HepG2 (cell line): ENCODE data around the gene MICOS13. TPM values are rescaled to one million over a fixed set of nuclear protein-coding genes. Genes with fewer than 3 reads are reported as not detected.

ENCODE experiments used
- GABPA ChIP-seq, 2 experiments: IDR thresholded peaks; 2 replicates each; pipeline ENCODE4 v1.6.1; 2011 to 2016; ENCODE audit warnings: low read depth in 2 of 2, low read length in 1 of 2, missing biosample characterization in 1 of 2, missing genetic modification characterization in 1 of 2
- KLF15 ChIP-seq: sonication (generic); formaldehyde crosslinking; IDR thresholded peaks from 2 replicates; pipeline ENCODE4 v1.8.1; 2023; ENCODE audit warnings: borderline replicate concordance, mild to moderate bottlenecking, inconsistent platforms, missing genetic modification reagents, mixed read lengths
- KLF6 ChIP-seq: IDR thresholded peaks from 2 replicates; pipeline ENCODE4 v1.8.0; 2016; ENCODE audit warnings: missing biosample characterization, missing genetic modification reagents
- NCOR1 ChIP-seq: fragments of 200-600 bp; sonication (generic); IDR thresholded peaks from 2 replicates; pipeline ENCODE4 v1.7.0; 2017; ENCODE audit warnings: antibody characterized with exemption, low read length, borderline replicate concordance
- PHF20 ChIP-seq: sonication (generic); formaldehyde crosslinking; IDR thresholded peaks from 2 replicates; pipeline ENCODE4 v1.5.0; 2020; ENCODE audit warnings: mild to moderate bottlenecking, missing genetic modification reagents
- PHF5A ChIP-seq: IDR thresholded peaks from one replicate; pipeline ENCODE4 v1.6.1; 2018; ENCODE audit warnings: low read depth, missing genetic modification reagents; ENCODE audit not compliant: unreplicated experiment
- PHF8 ChIP-seq: sonication (generic); formaldehyde crosslinking; IDR thresholded peaks from 2 replicates; pipeline ENCODE4 v1.5.0; 2020; ENCODE audit warnings: missing genetic modification reagents
- SALL1 ChIP-seq: sonication (generic); formaldehyde crosslinking; IDR thresholded peaks from 2 replicates; pipeline ENCODE4 v1.8.0; 2022; ENCODE audit warnings: mild to moderate bottlenecking, missing genetic modification reagents
- SKIL ChIP-seq: sonication (generic); formaldehyde crosslinking; IDR thresholded peaks from 2 replicates; pipeline ENCODE4 v1.8.0; 2022; ENCODE audit warnings: missing genetic modification reagents, mild to moderate bottlenecking, moderate library complexity, borderline replicate concordance
- SOX13 ChIP-seq, 3 experiments: fragments of 450-650 bp in 1 of 3; sonication (generic) in 1 of 3; formaldehyde crosslinking in 1 of 3; IDR thresholded peaks in 2 of 3; conservative IDR thresholded peaks in 1 of 3; 2 replicates each; pipeline versions ENCODE4 v1.5.0 to v1.6.1; 2016 to 2020; ENCODE audit warnings: antibody characterized with exemption in 1 of 3, mild to moderate bottlenecking in 1 of 3, missing compliant biosample characterization in 1 of 3, missing genetic modification reagents in 1 of 3, moderate library complexity in 1 of 3
- SP1 ChIP-seq, 2 experiments: fragments of 450-650 bp in 1 of 2; sonication (generic) in 1 of 2; formaldehyde crosslinking in 1 of 2; IDR thresholded peaks; 2 replicates each; pipeline versions ENCODE4 v1.4.0 to v1.6.1; 2016 to 2020; ENCODE audit warnings: missing genetic modification reagents in 1 of 2
- TEF ChIP-seq: sonication (generic); formaldehyde crosslinking; IDR thresholded peaks from 2 replicates; pipeline ENCODE4 v1.5.0; 2020; ENCODE audit warnings: missing genetic modification reagents
- ZMAT5 ChIP-seq: sonication (generic); formaldehyde crosslinking; IDR thresholded peaks from 2 replicates; pipeline ENCODE4 v1.5.0; 2020; ENCODE audit warnings: mild to moderate bottlenecking, low read depth, missing genetic modification reagents, borderline replicate concordance
- ZNF883 ChIP-seq: sonication (generic); formaldehyde crosslinking; IDR thresholded peaks from 2 replicates; pipeline ENCODE4 v1.5.1; 2020; ENCODE audit warnings: mild to moderate bottlenecking, missing genetic modification reagents; ENCODE audit errors: not compliant biosample characterization
- polyA plus RNA-seq, 8 experiments: library from polyadenylated mRNA; depleted of rRNA in 3 of 8; stranded (reverse) in 7 of 8; unstranded in 1 of 8; fragments of >200 nt; fragmentation: Illumina TruSeq in 4 of 8; extraction: Trizol in 4 of 8; gene quantifications; 2 replicates each; pipeline versions ENCODE4 v1.2.1 to v1.2.3, GENCODE V29; 2011 to 2016; ENCODE audit warnings: low read depth in 4 of 8, missing spikeins in 1 of 8, mixed read lengths in 1 of 8; ENCODE audit not compliant: insufficient read depth in 1 of 8
- total RNA-seq, 5 experiments: library from RNA; depleted of rRNA; stranded (reverse); fragments of >200 nt; fragmentation: Illumina TruSeq; extraction: Trizol; gene quantifications; 2 replicates each; pipeline ENCODE4 v1.2.3, GENCODE V29; 2016; ENCODE audit warnings: low read depth in 1 of 5
- TF ChIP-seq, protein P1 (sequence below): sonication (generic); formaldehyde crosslinking; IDR thresholded peaks from 2 replicates; pipeline ENCODE4 v1.4.0; 2020; ENCODE audit warnings: missing genetic modification reagents
- TF ChIP-seq, protein P2 (sequence below): sonication (generic); formaldehyde crosslinking; IDR thresholded peaks from 2 replicates; pipeline ENCODE4 v1.4.0; 2020; ENCODE audit warnings: missing genetic modification reagents

The MICOS13 gene
- total and polyA plus RNA-seq, 2 of the 13 experiments (the other 11 are each of a cell fraction or from before 2014, with no cell fraction given), result 28.8 to 35.4 TPM

GRCh38 chr19:5680437-5681368 lies at the start of gene MICOS13, which contains the start of gene HSD11B1L (continued):
- TF ChIP-seq SOX13 (IDR thresholded peaks at IDR 0.05) (no peak), SOX13 (CRISPR knock-in tag; conservative IDR thresholded peaks at IDR 0.05 in 1 of 2, IDR thresholded peaks at IDR 0.05 in 1 of 2) (no peak; a peak in 1 of 4 replicates), KLF15 (CRISPR knock-in tag) (no peak), ZMAT5 (CRISPR knock-in tag) (no peak), SALL1 (peak; percentile 25; the same call in 1 of the 2 replicates), PHF20 (peak; percentile 74), NCOR1 (no peak), SP1 (IDR thresholded peaks at IDR 0.05) (no peak), SP1 (CRISPR knock-in tag; IDR thresholded peaks at IDR 0.05) (peak; percentile 78), PHF8 (CRISPR knock-in tag) (no peak; the same call in 1 of the 2 replicates), KLF6 (CRISPR knock-in tag) (peak; percentile 80), PHF5A (CRISPR knock-in tag) (no peak), GABPA (IDR thresholded peaks at IDR 0.05; ENCODE audit: low read depth, low read length) (peak; percentile 75), GABPA (CRISPR knock-in tag; IDR thresholded peaks at IDR 0.05; ENCODE audit: low read depth) (peak; percentile 94), SKIL (no peak), TEF (no peak; the same call in 1 of the 2 replicates), ZNF883 (CRISPR knock-in tag) (peak; percentile 38)
- TF ChIP-seq, protein P1, sequence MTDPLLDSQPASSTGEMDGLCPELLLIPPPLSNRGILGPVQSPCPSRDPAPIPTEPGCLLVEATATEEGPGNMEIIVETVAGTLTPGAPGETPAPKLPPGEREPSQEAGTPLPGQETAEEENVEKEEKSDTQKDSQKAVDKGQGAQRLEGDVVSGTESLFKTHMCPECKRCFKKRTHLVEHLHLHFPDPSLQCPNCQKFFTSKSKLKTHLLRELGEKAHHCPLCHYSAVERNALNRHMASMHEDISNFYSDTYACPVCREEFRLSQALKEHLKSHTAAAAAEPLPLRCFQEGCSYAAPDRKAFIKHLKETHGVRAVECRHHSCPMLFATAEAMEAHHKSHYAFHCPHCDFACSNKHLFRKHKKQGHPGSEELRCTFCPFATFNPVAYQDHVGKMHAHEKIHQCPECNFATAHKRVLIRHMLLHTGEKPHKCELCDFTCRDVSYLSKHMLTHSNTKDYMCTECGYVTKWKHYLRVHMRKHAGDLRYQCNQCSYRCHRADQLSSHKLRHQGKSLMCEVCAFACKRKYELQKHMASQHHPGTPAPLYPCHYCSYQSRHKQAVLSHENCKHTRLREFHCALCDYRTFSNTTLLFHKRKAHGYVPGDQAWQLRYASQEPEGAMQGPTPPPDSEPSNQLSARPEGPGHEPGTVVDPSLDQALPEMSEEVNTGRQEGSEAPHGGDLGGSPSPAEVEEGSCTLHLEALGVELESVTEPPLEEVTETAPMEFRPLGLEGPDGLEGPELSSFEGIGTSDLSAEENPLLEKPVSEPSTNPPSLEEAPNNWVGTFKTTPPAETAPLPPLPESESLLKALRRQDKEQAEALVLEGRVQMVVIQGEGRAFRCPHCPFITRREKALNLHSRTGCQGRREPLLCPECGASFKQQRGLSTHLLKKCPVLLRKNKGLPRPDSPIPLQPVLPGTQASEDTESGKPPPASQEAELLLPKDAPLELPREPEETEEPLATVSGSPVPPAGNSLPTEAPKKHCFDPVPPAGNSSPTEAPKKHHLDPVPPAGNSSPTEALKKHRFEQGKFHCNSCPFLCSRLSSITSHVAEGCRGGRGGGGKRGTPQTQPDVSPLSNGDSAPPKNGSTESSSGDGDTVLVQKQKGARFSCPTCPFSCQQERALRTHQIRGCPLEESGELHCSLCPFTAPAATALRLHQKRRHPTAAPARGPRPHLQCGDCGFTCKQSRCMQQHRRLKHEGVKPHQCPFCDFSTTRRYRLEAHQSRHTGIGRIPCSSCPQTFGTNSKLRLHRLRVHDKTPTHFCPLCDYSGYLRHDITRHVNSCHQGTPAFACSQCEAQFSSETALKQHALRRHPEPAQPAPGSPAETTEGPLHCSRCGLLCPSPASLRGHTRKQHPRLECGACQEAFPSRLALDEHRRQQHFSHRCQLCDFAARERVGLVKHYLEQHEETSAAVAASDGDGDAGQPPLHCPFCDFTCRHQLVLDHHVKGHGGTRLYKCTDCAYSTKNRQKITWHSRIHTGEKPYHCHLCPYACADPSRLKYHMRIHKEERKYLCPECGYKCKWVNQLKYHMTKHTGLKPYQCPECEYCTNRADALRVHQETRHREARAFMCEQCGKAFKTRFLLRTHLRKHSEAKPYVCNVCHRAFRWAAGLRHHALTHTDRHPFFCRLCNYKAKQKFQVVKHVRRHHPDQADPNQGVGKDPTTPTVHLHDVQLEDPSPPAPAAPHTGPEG, result peak; percentile 37; the same call in 1 of the 2 replicates
- TF ChIP-seq, protein P2, sequence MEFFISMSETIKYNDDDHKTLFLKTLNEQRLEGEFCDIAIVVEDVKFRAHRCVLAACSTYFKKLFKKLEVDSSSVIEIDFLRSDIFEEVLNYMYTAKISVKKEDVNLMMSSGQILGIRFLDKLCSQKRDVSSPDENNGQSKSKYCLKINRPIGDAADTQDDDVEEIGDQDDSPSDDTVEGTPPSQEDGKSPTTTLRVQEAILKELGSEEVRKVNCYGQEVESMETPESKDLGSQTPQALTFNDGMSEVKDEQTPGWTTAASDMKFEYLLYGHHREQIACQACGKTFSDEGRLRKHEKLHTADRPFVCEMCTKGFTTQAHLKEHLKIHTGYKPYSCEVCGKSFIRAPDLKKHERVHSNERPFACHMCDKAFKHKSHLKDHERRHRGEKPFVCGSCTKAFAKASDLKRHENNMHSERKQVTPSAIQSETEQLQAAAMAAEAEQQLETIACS (CRISPR knock-in tag), result no peak
